Brain microvascular endothelial cell (primary cell): Measurements from ENCODE around the gene LRFN3.

Experiments
- DNase-seq: peaks from one replicate; pipeline ENCODE4 v3.0.0-alpha.2; 2020
- H3K27ac ChIP-seq: fragments of 250-450 bp; sonication (Bioruptor Pico); 2 replicates; pipeline ENCODE4 v1.5.1; 2020; ENCODE audit warnings: mild to moderate bottlenecking, moderate library complexity
- H3K27me3 ChIP-seq: fragments of 250-450 bp; sonication (Bioruptor Pico); replicated peaks from 2 replicates; pipeline ENCODE4 v1.5.1; 2020; ENCODE audit warnings: mild to moderate bottlenecking
- H3K36me3 ChIP-seq: fragments of 250-450 bp; sonication (Bioruptor Pico); replicated peaks from 2 replicates; pipeline ENCODE4 v1.5.1; 2020; ENCODE audit warnings: mild to moderate bottlenecking
- H3K4me3 ChIP-seq: 2 replicates; pipeline ENCODE4 v1.5.1; 2011; ENCODE audit warnings: low read depth, mild to moderate bottlenecking, control low read depth, low read length, moderate library complexity
- in situ Hi-C: cut with HindIII; loops from 2 replicates; pipeline ENCODE4 v1.10.0; 2017; ENCODE audit warnings: low sequenced_read_pairs, low pct_ligation_motif_present
- TF ChIP-seq, protein P1 (sequence below): IDR thresholded peaks from 2 replicates; pipeline ENCODE4 v1.5.1; 2011; ENCODE audit warnings: low read depth, mild to moderate bottlenecking, moderate library complexity, low read length, control low read depth, inconsistent platforms; ENCODE audit errors: missing control alignments

Gene LRFN3

DNA sequence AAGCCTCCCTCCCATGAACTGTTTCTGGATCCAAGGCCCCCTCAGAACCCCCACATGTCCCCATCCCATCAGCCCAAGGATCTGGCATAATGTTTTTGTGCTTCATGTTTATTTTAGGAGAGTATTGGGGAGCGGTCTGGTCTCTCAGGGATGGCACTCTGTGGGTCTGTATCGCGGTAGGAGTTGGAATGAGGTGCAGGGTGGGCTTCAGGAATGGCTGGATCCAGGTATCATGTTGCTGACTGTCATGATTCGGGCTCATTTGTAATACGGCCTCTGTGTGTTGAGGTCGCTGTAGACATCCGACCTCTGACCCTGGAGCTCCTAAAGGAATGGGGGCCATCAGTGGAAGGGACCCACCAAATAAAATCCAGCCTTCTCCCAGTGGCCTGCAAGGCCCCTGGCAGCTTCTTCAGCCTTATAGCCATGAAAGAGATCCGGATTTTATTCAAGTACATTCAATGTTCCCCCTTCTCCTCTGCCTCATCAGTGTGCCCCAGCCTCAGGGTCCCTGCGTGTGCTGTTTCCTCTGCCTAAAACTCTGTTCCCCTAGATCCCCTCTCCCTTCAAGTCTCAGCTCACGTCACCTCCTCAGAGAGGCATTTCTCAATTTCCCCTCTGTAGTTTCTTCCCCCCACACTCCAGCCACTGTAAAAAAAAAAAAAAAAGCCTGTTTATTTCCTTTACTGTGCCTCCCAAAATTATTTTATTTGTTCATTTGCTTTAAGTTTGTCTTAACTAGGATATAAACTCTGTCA, 31.7 kb upstream of the LRFN3 start:
- Histone ChIP-seq H3K4me3 (no peak overlapping the region), H3K27ac (no peak overlapping the region), H3K27me3 (no peaks in the 10 kb centered on the region), H3K36me3 (no peaks in the 10 kb centered on the region)
- no peak for DNase-seq
- TF ChIP-seq, protein P1, sequence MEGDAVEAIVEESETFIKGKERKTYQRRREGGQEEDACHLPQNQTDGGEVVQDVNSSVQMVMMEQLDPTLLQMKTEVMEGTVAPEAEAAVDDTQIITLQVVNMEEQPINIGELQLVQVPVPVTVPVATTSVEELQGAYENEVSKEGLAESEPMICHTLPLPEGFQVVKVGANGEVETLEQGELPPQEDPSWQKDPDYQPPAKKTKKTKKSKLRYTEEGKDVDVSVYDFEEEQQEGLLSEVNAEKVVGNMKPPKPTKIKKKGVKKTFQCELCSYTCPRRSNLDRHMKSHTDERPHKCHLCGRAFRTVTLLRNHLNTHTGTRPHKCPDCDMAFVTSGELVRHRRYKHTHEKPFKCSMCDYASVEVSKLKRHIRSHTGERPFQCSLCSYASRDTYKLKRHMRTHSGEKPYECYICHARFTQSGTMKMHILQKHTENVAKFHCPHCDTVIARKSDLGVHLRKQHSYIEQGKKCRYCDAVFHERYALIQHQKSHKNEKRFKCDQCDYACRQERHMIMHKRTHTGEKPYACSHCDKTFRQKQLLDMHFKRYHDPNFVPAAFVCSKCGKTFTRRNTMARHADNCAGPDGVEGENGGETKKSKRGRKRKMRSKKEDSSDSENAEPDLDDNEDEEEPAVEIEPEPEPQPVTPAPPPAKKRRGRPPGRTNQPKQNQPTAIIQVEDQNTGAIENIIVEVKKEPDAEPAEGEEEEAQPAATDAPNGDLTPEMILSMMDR: no peak
- in situ Hi-C loops: no loop called here

DNA sequence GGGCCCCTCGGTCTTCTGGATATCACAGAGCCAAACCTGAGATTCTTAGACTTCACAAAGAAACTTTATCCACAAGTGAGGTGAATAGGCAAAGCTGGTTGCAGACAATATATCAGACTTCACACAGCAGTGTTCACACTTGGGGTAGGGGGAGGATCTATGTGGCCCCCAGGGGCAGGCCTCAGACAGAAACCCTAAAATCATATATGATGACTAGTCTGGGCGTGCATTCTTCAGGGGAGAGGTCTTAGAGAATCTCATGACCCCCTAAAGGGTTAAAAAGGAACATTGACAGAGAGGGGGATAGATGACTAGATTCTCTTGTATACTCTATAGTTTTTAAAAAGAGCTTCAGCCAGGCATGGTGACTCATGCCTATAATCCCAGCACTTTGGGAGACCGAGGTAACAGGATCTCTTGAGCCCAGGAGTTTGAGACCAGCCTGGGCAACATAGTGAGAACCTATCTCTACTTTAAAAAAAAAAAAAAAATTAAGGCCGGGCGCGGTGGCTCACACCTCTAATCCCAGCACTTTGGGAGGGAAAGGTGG, 30.9 kb upstream of the LRFN3 start:
- H3K36me3 ChIP-seq: no peaks in the 10 kb centered on the region
- H3K27ac ChIP-seq: no peak overlapping the region
- TF ChIP-seq, protein P1: no peak
- no peak overlapping the region for H3K4me3 ChIP-seq
- no peaks in the 10 kb centered on the region for H3K27me3 ChIP-seq
- in situ Hi-C loops: no loop called here
- no peak for DNase-seq

DNA sequence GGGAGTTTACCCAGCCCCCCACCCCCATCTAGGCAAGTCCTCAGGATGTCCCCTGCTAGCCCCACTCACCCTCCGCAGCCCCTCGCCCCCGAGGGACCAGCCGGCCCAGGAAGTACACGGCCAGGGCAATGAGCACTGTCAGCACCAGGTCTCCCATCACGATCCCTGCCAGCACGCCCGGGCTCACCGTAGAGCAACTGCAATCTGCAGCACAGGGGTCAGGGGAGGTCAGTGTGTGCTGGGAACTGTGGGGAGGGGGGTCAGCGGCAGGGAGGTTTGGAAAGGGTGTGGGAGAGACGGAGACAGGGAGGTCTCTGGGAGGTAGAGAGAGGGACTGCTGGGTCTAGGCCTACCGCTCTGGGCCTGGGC, 28.8 kb upstream of the LRFN3 start:
- TF ChIP-seq, protein P1: no peak
- Histone ChIP-seq H3K4me3 (no peak overlapping the region), H3K27me3 (no peaks in the 10 kb centered on the region), H3K36me3 (no peaks in the 10 kb centered on the region), H3K27ac (no peak overlapping the region)
- in situ Hi-C loops: no loop called here
- DNase-seq: no peak

DNA sequence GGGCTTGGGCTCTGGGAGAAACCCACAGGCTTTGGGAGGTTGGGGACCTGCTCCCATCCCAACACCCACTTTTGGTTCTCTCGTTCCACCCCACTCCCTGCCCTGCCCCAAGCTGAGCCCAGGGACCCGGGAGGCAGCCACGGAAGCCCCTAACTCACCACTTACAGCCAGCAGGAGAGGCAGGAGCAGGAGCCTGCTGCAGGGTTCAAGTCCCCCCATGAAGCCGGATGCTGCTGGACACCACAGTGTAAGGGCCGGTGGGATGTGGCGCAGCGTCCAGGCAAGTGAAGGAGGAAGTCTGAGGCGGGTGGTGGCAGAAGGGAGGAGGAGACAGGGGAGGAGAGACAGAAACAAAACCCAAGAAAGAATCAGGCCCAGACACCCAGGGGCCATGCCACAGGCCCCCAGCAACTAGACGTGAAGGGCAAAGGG, 28.1 kb upstream of the LRFN3 start, which contains the start of gene TYROBP:
Gene TYROBP, minus strand, starts transcription at position 286 of the 432 bp plus-strand sequence. Its CDS starts 67 bp downstream, at position 219.
- DNase-seq: no peak
- no peaks in the 10 kb centered on the region for H3K27me3 ChIP-seq
- no peak within 1 kb of the TSS for H3K4me3 ChIP-seq
- H3K36me3 ChIP-seq: no peaks in the 10 kb centered on the region
- no peak within 1 kb of the TSS for H3K27ac ChIP-seq
- in situ Hi-C loops: no loop called here
- TF ChIP-seq, protein P1: no peak

DNA sequence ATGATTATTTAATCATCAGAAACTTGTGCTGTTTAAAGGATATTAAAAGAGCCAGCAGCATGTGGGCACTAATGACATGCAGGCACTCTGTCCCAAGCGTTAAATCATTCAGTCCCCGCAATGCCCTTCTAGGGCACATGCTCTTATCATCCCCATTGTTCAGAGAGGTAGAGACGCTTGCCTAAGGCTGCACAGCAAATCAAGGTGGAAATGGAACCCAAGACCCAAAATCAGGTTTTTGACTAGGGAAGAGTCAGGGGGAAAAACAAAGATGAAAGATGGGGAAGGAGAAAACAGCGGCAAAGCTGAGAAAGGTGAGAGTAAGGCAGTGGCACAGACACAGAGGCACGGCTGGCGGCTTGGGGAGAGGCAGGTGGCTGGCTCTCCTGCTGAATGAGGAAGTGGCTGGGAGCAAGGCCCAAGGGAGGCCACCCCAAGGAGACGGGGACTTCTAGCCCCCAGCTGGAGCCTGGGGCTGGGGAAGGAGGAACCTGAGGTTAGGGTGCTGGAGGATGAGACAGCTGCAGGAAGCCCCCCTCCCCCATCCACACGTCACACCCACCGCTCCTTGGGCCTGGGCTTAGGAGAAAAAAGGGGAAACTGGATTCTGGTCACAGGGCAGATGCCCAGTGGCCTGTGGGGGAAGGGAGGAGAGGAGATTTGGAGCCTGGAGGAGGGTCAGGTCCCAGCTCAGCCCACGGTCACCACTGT, 27.0 kb upstream of the LRFN3 start:
- Histone ChIP-seq H3K36me3 (no peaks in the 10 kb centered on the region), H3K27me3 (no peaks in the 10 kb centered on the region), H3K27ac (no peak overlapping the region), H3K4me3 (no peak overlapping the region)
- DNase-seq: no peak
- TF ChIP-seq, protein P1: no peak
- in situ Hi-C loops: no loop called here
